Stimulated activated CD8-positive, alpha-beta memory T cell treated with anti-CD3 and anti-CD28 coated beads, Interleukin-12 subunit alpha, Interleukin-12 subunit beta, amount 100 ng/mL, for 24 hours (primary cell): ENCODE results near the gene UBTD2.
"Not testable (repeated sequence)": the region's sequence is repeated elsewhere in the genome, so short reads cannot be mapped to it uniquely, and the experiment has no call there.

Experiments
- DNase-seq: peaks from one replicate; pipeline ENCODE4 v3.0.0-alpha.2; 2020; ENCODE audit errors: extremely low read depth

Gene UBTD2

DNA sequence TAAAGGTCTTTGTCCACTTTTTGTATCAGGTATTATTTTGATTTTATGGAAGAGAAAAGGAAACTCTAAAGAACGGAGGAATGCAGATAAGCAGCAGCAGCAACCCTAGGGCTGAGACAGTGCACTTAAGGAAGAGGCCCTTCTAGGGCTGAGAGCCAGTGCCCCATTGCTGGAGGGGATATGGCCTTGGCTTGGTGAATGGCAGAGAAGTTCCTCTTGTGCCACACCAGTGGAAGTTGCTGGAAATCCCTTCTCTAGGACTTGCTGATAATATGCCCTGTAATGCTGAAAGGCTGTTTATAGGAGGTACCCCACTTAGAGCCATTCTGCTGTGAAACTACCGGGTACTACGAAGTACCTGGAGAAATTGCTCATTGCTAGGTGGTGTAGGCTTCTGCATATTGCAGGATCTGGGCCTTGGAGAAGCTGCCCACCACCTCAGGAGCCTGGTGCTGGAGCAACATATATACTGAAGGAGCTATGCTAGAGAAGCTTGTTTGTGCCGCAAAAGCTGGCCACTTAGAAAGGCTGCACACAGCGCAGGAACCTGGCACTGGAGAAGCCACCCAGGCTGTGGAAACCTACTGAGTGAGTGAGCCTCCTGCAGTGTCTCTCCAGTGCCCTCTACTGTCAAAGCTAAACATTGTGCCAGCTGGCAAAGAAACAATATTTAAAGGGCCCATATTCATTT is 9.6 kb upstream of the UBTD2 start:
- DNase-seq, result no peak

DNA sequence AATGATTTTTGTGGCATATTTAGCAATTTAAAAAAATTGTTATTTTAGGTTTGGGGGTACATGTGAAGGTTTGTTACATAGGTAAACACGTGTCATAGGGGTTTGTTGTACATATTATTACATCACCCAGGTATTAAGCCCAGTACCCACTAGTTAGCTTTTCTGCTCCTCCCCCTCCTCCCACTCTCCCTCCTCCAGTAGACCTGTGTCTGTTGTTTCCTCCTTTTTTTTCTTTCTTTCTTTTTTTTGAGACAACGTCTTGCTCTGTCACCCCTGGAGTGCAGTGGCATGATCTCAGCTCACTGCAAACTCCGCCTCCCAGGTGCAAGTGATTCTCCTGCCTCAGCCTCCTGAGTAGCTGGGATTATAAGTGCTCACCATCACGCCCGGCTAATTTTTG is 8.3 kb upstream of the UBTD2 start:
- not testable (repeated sequence) for DNase-seq

DNA sequence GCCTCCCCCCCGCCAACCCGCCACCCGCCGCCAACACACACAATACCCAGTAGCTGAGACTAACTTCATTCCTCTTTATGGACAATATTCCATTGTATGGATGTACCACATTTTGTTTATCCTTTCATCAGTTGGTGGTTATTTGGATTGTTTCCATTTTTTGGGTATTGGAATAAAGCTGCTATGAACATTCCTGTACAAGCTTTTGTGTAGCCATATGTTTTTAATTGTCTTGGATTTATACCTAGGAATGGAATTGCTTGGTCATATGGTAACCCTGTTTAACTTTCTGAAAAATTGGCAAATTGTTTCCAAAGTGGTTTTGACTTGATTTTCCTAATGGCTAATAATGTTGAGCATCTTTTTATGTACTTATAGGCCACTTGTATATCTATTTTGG is 4.9 kb upstream of the UBTD2 start:
- DNase-seq, result no peak

DNA sequence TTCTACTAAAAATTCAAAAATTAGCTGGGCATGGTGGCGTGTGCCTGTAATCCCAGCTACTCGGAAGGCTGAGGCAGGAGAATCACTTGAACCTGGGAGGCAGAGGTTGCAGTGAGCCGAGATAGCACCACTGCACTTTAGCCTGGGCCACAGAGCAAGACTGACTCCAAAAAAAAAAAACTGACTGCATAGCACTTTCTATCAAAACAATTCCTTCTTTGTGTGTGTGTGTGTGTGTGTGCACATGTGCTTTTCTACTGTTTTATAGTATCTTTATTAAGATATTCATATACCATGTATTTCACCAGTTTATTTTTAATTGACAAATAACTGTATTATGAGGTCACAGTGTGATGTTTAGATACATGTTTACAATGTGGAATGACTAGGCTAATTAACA is 3.6 kb upstream of the UBTD2 start:
- not testable (repeated sequence) for DNase-seq

DNA sequence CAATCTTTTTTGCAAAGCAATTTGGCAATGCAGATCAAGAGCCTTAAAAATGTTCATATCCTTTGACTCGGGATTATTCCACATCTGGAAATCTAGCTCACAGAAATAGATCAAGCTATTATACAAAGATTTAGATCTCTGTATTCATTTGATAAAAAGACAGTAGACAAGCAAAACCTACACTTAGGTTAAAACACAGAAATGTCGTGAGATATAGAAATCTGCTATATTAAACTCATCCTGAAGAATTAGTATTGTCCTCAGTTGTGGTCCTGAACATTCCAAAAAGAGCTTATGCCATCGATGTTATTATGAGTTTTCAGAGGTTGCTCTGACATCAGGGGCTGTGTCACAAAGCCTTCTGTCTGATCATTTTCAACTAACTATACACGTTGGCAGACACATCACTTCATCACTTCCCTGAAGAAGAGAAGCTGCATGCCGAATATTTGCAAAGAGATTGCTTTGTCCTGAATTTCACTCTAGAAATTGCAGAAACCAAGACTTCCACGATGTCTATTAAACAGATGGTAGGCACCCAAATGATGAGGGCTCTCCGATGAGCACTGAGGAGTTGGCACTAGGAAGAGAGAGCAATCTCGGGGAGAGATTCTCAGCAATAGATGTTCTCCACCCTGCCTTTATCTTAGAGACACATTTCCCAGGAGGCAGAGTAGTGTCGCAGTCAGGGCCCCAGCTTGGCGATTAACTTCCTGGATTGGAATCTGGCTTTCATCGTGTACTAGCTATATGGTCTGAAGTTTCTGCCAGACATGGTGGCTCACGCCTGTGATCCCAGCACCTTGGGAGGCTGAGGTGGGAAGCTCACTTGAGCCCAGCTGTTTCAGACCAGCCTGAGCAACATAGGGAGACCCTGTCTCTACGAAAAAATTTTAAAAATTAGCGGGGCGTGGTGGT is 1.9 kb upstream of the UBTD2 start:
- no peak for DNase-seq

DNA sequence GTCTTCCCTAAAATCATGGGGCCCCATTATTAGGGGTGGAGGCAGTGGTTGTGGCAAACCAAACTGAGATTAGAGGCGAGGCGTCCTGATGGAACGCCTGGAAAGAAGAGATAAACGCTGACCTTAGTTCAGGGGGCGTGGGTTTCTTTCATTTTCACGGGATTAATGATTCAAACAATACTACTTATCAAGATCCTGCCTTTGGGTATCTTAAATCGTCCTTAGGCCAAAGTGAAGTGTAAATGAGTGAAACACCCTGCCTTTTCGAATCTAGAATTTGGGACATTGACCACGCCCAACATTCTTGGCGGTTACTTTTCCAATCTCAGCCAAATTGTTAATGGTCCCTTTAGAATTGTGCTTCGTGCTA is 1.0 kb upstream of the UBTD2 start:
- DNase-seq, result no peak

DNA sequence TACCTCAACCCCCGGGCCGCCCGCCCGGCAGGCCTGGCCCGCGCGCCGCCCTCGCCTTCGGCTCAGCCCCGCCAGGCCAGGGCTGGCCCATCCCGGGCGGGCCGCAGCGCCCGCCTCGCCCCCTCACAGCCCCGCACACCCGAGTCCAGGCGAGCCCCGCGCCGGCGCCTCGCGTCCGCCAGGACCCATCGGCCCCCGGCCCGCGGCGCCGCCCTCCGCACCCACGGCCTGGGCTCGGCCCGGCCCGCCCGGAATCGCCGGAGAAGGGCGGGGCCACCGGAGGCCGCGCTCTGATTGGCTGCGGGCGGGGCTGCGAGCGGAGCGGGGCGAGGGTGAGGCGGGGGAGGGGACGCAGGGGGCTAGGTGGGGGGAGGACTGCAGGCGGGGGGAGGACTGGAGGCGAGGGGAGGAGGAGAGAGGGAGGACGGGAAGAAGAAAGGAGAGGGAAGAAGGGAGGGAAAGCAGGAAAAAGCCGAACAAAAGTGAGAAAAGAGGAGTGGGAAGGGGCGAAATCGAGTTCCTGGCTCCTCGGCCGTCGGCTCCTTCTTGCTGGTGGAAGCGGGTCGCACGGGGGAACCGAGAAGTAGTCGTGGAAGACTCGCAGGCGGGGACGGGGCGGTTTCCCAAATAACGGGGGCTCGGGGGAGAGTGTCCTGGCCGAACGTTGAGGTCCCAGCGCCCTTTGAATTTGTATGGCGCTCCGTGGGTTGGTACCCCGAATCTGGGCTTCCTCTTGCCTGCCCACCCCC is 472 bp upstream of the UBTD2 start:
- DNase-seq, result peak; percentile 58

DNA sequence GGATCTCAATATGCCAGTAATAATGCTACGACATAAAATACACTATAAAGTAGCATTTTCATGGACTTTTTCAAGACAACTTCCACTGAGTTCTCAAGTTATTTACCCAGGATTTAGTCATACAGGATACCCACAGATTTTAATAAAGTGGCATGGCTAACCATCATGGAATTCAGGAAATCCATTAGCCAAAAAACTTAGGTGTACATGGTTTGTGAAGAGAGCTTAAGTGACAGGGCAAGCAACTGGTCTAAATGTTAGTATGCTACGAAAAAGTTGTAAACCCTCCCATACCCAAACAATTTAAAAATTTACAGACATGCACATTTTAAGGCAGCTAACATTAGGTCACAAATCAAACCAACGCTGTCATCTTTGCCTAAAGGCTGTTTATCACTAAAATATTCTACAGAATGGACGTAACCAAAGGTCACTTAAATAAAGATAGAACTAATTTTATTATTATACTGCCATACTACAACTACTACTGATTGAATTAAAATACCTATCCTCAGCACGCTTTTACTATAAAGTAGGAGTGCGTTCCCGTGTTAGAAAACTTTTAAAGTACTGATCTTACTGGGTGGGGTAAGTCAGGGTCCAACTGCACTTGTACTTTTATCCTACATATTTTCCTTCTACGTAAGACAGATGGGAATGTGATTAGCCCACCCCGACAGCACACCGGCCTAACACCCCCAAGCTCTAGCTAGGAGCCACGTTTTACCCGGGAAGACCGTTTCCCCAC is 1.1 kb downstream of the UBTD2 start:
- no peak for DNase-seq

DNA sequence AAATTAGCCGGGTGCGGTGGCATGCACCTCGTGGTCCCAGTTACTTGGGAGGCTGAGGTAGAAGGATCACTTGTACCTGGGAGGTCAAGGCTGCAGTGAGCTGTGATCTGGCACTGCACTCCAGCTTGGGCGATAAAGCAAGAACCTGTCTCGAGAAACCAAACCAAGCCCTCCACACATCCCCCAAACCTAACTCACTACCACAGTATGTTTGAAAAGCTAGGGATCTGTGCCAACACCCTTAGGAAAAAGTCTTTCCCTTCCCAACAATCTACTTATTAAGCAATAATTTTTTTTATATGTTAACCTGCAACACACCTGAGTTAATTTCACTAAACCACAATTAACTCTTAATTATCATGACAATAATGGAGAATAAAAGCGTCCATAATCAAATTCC is 2.2 kb downstream of the UBTD2 start:
- DNase-seq, result no peak

DNA sequence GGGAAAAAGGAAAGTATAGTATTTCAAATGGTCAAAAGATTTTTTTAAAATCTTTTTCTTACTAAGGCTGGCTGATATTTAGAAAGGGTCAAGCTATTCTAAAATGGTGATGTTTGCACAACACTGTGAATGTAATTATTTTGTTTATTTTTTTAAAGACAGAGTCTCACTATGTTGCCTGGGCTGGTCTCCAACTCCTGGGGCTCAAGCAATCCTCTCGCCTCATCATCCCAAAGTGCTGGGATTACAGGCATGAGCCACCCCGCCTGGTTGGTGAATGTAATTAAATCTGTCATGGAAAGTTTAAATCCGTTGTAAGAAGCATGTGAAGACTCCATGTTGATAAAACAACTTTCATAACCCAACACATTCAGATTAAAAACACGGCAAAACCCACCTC is 2.6 kb downstream of the UBTD2 start:
- DNase-seq, result no peak

DNA sequence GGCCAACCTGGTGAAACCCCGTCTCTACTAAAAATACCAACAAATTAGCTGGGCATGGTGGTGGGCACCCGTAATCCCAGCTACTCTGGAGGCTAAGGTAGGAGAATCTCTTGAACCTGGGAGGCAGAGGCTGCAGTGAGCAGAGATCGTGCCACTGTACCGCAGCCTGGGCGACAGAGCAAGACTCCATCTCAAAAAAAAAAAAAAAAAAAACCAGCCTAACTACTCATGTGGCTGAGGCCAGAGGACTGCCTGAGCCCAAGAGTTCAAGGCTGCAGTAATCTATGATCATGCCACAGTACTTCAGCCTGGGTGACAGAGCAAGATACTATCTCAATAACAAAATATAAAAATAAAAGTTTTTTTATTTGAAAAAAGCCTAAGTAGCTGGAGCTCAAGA is 3.2 kb downstream of the UBTD2 start:
- DNase-seq, result no peak

DNA sequence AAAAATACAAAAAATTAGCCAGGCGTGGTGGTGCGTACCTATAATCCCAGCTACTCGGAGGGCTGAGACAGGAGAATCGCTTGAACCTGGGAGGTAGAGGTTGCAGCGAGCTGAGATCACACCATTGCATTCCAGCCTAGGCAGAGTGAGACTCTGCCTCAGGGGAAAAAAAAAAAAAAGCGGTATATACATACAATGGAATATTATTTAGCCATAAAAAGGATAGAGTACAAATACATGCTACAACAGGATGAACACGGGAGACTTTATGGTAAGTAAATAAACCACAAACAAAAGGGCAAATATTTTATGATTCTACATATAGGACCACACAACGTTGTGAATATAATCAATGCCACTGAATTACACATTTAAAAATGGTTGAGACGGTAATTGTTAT is 5.2 kb downstream of the UBTD2 start:
- DNase-seq, result no peak

DNA sequence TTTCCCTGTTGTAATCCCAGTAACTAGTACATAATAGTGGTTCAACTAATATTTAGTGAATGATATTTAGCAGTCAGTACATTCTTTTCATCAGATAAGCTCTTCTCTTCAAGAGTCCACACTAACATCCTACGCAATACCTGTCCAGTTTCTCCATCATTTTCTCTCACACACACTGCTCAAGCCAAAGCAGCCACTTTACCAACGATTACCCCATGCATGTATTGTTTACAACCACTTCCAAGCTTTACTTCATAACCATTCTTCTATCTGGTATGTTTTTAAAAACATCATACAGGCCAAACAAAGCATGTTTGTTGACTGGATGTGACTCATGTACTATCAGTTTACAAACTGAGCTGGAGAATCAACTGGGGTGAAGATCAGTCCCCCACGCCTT is 7.3 kb downstream of the UBTD2 start:
- no peak for DNase-seq

DNA sequence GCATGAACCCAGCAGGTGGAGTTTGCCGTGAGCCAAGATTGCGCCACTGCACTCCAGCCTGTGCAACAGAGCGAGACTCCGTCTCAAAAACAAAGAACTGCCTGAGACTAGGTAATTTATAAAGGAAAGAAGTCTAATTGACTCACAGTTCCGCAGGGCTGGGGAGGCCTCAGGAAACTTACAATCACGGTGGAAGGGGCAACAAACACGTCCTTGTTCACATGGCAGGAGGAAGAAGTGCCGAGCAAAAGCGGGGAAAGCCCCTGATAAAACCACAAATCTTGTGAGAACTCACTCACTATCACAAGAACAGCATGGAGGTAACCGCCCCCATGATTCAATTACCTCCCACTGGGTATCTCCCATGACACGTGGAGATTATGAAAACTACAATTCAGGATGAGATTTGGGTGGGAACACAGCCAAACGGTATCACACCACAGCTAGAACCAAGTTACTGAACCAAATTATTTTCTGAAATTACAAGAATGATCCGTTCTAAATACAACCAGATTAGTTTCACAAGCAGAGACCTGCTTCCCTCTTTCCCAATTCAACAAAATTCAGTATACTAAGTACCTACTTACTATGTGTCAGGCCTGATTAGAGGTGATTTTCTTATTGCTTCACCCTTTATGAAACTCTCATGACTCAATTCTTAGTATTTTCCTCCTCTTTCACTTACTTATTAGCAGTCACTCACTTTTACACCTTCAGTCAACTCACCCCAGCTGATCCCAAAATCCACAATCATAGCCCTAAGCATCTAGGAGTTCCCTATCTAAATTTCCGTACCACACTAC is 8.4 kb downstream of the UBTD2 start:
- DNase-seq, result peak; percentile 33

DNA sequence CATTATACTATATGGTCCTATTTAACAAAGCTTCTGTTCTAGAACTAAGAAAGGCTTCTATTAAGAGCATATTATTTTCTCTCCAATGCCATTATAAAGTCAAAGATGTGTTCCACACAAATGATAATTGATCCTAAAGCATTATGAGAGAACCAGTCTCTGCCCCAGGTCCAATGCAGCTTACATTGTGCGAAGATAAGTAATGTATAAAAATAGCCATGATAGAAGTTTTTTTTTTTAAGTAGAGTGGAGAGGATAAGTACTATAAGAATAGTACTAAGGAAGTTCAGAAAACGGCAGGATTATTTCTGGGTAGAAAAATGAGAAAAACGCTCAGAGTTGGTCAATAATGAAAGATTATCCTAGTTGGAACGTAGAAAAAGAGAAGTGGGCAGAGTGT is 15.6 kb downstream of the UBTD2 start:
- no peak for DNase-seq

DNA sequence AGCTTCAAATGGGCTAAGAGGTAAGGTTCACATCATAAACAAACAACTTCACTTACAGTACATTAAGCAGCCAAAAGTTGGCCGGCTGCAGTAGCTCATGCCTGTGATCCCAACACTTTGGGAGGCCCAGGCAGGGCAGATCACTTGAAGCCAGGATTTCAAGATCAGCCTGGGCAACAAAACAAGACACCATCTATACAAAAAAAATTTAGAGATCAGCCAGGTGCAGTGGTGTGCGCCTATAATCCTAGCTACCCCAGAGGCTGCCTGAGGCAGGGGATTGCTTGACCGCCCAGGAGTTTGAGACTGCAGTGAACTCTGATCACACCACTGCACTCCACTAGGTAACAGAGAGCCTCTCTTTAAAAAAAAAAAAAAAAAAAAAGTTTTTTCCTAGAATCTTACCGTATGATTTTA is 16.9 kb downstream of the UBTD2 start:
- DNase-seq, result no peak

DNA sequence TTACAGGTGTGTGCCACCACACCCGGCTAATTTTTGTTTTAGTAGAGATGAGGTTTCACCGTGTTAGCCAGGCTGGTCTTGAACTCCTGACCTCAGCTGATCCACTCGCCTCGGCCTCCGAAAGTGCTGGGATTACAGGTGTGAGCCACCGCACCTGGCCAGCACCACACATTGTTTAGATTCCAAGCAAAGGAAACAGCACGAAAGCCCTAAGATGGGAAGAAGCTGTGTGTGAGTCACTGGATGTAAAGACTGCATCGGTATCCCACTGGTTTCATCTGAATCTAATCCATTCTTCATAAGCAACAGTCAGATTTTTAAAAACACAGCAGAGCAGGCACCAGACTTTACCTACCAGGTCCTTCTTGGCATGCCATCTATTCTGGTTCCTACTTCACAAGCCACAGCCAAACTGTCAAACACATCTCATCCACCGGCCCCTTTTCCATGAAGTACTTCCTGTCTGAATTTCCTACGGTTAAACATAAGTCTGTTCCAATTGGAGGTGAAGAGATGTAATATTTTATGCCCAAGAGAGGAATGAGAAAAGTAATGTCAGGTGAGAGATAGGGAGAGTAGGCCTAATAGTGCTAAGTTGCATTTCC is 17.4 kb downstream of the UBTD2 start:
- DNase-seq, result no peak

DNA sequence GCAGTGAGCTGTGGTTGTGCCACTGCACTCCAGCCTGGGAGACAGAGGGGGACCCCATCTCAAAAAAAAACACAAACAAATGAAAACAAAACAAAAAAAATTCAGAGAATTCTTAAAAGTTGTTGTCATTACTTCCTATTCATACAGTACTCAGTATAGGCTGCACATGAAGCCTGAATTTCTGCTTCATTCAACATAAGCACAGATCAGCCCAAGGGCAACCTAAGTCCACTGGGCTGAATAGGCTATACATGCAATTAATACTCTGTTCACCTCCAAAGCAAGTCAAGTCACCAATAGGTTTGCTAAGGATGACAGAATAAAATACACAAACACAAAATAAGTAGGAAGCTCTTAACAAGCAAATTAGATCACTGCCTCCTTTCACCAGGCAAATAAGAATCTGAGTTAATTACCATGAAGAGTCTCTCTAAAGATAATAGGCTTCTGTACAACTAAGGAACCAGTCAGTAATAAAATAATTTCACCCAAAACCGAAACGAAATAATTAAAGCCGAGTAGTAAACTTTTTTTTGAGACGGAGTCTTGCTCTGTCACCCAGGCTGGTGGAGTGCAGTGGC is 18.7 kb downstream of the UBTD2 start:
- no peak for DNase-seq

DNA sequence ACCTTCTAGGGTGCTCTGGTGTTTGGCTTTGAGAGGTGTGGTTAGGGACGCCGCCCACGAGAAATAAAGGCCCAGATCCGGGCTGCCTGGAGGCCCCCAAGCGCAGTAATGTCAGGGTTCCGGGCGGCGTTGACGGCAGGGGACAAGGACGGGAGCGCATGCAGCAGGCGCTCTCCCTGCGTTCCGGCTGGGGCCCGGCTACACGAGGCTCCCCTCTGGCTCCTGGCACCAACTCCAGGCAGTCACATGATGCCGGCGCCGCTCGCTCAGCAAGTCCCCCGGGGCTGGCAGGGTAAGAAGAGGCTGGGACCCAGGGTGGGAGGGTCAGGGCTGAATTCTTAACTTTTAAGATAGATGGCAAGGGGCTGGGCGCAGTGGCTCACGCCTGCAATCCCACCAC is 28.1 kb downstream of the UBTD2 start:
- DNase-seq, result no peak

DNA sequence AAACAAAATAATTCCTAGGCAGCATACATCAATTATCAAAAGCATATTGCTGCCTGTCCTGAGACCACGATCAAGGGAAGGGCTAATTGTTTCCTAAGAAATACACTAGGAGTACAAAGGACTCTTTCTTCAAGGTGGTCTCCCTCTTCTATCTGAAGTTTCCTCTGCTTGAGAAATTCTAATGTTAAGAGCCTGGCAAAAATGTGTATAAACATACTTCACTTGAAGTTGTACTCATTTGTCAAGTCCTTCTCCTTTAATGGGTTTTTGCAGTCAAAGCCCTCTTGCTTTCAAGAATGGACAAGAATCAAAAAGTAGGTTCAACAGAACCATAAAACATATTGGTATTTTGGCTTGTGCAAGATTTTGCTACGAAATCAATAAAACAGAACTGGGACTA is 31.1 kb downstream of the UBTD2 start:
- no peak for DNase-seq
